ENCODE measurements around the gene LARGE1. TPM values are rescaled to one million over a fixed set of nuclear protein-coding genes. Genes with fewer than 3 reads are reported as not detected.

Gene LARGE1
- total and polyA plus RNA-seq, 2 donors (not counting 1 experiment from before 2014, with no cell fraction given): 14.1 to 19.2 TPM

DNA sequence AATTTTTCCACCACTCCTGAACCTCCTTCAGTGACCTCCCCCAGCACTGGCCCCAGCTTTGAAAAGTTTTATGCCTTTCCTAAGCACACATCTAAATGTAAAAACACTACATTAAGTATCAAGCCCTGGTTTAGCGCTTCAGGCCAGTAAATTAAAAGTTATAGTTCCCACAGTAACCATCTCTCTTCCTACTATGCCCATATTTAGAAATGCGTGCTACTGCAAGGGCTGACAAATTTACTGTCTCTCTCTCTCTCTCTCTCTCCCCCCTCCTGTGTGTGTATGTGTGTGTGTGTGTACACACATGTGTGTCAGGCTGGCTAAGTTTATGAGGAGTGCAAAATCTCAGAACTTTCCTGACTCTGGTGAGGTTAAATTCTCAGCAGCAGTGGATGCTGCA lies 231.4 kb downstream of the LARGE1 start:
- Histone ChIP-seq H3K36me3 (ENCODE audit: control insufficient read depth, insufficient read depth, low read length) (no peaks in the 10 kb centered on the region), H3K27me3 (ENCODE audit: control insufficient read depth, insufficient read depth, low read length) (no peaks in the 10 kb centered on the region), H3K4me2 (ENCODE audit: extremely low read depth, insufficient read depth, low read length) (no peak overlapping the region), H2AFZ (ENCODE audit: low read length) (no peak overlapping the region), H3K79me2 (ENCODE audit: control insufficient read depth, insufficient read depth, low read length) (no peaks in the 10 kb centered on the region), H3K4me3 (replicated peaks in 1 of 4; ENCODE audit: control extremely low read depth in 1 of 4, insufficient read depth in 1 of 4, low read depth in 3 of 4, low read length in 4 of 4) (no peak overlapping the region), H3K9ac (ENCODE audit: insufficient read depth, low read length) (no peak overlapping the region), H3K4me1 (ENCODE audit: control insufficient read depth, extremely low read depth, insufficient read depth, low read length) (no peaks in the 10 kb centered on the region), H4K20me1 (ENCODE audit: control insufficient read depth, extremely low read depth, insufficient read depth, low read length) (no peaks in the 10 kb centered on the region), H3K27ac (ENCODE audit: insufficient read depth, low read length) (no peak overlapping the region), H3K9me3 (ENCODE audit: control insufficient read depth, insufficient read depth, low read depth, low read length) (no peaks in the 10 kb centered on the region)
- no peak for TF ChIP-seq EZH2 (IDR thresholded peaks at IDR 0.05; ENCODE audit: low read length, missing control alignments)
- no peak for DNase-seq (ENCODE audit: low read depth in 2 of 2)

DNA sequence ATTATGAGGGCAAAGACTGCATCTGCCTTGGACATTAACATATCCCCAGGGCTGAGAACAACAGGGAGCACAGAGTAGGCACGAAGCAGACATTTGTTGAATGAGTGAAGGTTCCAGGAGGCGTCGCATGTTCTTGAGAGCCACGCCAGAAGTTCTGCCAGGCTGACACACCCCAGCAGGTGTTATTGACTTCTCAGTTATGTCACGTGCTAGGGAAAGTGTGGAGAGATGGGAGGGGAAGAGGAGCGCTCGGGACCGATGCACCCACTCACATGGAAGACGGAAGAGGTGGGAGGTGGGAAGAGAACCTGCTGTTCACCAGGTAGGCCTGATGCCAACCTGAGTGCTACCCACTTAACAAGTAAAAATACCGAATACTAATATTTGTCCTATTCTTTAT lies 232.8 kb downstream of the LARGE1 start:
- no peak for DNase-seq (ENCODE audit: low read depth in 2 of 2)
- Histone ChIP-seq H3K36me3 (ENCODE audit: control insufficient read depth, insufficient read depth, low read length) (no peaks in the 10 kb centered on the region), H2AFZ (ENCODE audit: low read length) (no peak overlapping the region), H3K4me1 (ENCODE audit: control insufficient read depth, extremely low read depth, insufficient read depth, low read length) (no peaks in the 10 kb centered on the region), H3K4me2 (ENCODE audit: extremely low read depth, insufficient read depth, low read length) (no peak overlapping the region), H3K79me2 (ENCODE audit: control insufficient read depth, insufficient read depth, low read length) (no peaks in the 10 kb centered on the region), H3K9me3 (ENCODE audit: control insufficient read depth, insufficient read depth, low read depth, low read length) (no peaks in the 10 kb centered on the region), H3K27me3 (ENCODE audit: control insufficient read depth, insufficient read depth, low read length) (no peaks in the 10 kb centered on the region), H3K27ac (ENCODE audit: insufficient read depth, low read length) (no peak overlapping the region), H3K9ac (ENCODE audit: insufficient read depth, low read length) (no peak overlapping the region), H4K20me1 (ENCODE audit: control insufficient read depth, extremely low read depth, insufficient read depth, low read length) (no peaks in the 10 kb centered on the region), H3K4me3 (replicated peaks in 1 of 4; ENCODE audit: control extremely low read depth in 1 of 4, insufficient read depth in 1 of 4, low read depth in 3 of 4, low read length in 4 of 4) (no peak overlapping the region)
- no peak for TF ChIP-seq EZH2 (IDR thresholded peaks at IDR 0.05; ENCODE audit: low read length, missing control alignments)
- TF ChIP-seq, protein P1, sequence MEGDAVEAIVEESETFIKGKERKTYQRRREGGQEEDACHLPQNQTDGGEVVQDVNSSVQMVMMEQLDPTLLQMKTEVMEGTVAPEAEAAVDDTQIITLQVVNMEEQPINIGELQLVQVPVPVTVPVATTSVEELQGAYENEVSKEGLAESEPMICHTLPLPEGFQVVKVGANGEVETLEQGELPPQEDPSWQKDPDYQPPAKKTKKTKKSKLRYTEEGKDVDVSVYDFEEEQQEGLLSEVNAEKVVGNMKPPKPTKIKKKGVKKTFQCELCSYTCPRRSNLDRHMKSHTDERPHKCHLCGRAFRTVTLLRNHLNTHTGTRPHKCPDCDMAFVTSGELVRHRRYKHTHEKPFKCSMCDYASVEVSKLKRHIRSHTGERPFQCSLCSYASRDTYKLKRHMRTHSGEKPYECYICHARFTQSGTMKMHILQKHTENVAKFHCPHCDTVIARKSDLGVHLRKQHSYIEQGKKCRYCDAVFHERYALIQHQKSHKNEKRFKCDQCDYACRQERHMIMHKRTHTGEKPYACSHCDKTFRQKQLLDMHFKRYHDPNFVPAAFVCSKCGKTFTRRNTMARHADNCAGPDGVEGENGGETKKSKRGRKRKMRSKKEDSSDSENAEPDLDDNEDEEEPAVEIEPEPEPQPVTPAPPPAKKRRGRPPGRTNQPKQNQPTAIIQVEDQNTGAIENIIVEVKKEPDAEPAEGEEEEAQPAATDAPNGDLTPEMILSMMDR (conservative IDR thresholded peaks at IDR 0.05 in 1 of 2, IDR thresholded peaks at IDR 0.05 in 1 of 2; ENCODE audit: low read depth in 1 of 2, low read length in 2 of 2): no peak

DNA sequence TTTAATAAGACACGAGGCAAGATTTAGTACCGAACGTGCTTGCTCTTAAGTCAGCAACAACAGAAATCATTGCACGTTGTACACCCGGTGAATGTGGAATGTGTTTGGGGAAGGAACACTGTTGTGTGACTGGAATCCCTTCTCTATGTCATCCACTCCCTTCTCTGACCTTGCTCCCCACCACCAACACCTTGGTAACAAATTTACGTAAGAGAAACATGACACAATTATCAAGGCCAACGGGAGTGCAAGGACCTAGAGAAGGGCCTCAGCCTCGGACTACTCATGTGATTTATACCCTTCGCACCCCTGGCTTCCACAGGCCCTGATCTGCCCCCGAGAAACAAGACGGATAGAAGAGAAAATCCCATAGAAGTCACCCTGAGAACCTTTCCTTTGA lies 236.2 kb downstream of the LARGE1 start:
- TF ChIP-seq EZH2 (IDR thresholded peaks at IDR 0.05; ENCODE audit: low read length, missing control alignments): no peak
- TF ChIP-seq, protein P1 (conservative IDR thresholded peaks at IDR 0.05 in 1 of 2, IDR thresholded peaks at IDR 0.05 in 1 of 2; ENCODE audit: low read depth in 1 of 2, low read length in 2 of 2): no peak
- Histone ChIP-seq H4K20me1 (ENCODE audit: control insufficient read depth, extremely low read depth, insufficient read depth, low read length) (no peaks in the 10 kb centered on the region), H3K36me3 (ENCODE audit: control insufficient read depth, insufficient read depth, low read length) (no peaks in the 10 kb centered on the region), H3K27me3 (ENCODE audit: control insufficient read depth, insufficient read depth, low read length) (no peaks in the 10 kb centered on the region), H3K9me3 (ENCODE audit: control insufficient read depth, insufficient read depth, low read depth, low read length) (no peaks in the 10 kb centered on the region), H3K4me1 (ENCODE audit: control insufficient read depth, extremely low read depth, insufficient read depth, low read length) (no peaks in the 10 kb centered on the region), H3K4me3 (replicated peaks in 1 of 4; ENCODE audit: control extremely low read depth in 1 of 4, insufficient read depth in 1 of 4, low read depth in 3 of 4, low read length in 4 of 4) (no peak overlapping the region), H3K9ac (ENCODE audit: insufficient read depth, low read length) (no peak overlapping the region), H3K4me2 (ENCODE audit: extremely low read depth, insufficient read depth, low read length) (no peak overlapping the region), H3K79me2 (ENCODE audit: control insufficient read depth, insufficient read depth, low read length) (no peaks in the 10 kb centered on the region), H3K27ac (ENCODE audit: insufficient read depth, low read length) (no peak overlapping the region), H2AFZ (ENCODE audit: low read length) (no peak overlapping the region)
- DNase-seq (ENCODE audit: low read depth in 2 of 2): no peak

All from fibroblast of lung (primary cell).